GM21717 (cell line): ENCODE data around the gene CTXND1.

Source experiments
- ATAC-seq: cut with Tn5 transposase; IDR thresholded peaks from one replicate; pipeline ENCODE4 v1.9.1; 2021; ENCODE audit warnings: mild to moderate bottlenecking, moderate library complexity; ENCODE audit not compliant: unreplicated experiment

CTXND1 gene

GRCh38 chr15:80183886-80184285, 68.1 kb downstream of the CTXND1 start:
- no peak for ATAC-seq

- no peak for ATAC-seq
Measured at GRCh38 chr15:80183306-80183705, 68.7 kb downstream of the CTXND1 start.

GRCh38 chr15:80182611-80183261, 69.3 kb downstream of the CTXND1 start:
- ATAC-seq = no peak

- no peak for ATAC-seq
Measured at GRCh38 chr15:80180986-80181385, 71.0 kb downstream of the CTXND1 start.

GRCh38 chr15:80180468-80180867, 71.5 kb downstream of the CTXND1 start:
- ATAC-seq = no peak

- no peak for ATAC-seq
Measured at GRCh38 chr15:80179935-80180334, 72.1 kb downstream of the CTXND1 start.

GRCh38 chr15:80179025-80179759, 72.8 kb downstream of the CTXND1 start:
- ATAC-seq = no peak

- no peak for ATAC-seq
Measured at GRCh38 chr15:80177156-80177555, 74.9 kb downstream of the CTXND1 start.

GRCh38 chr15:80176443-80176842, 75.6 kb downstream of the CTXND1 start:
- no peak for ATAC-seq

- ATAC-seq = no peak
Measured at GRCh38 chr15:80175436-80175835, 76.6 kb downstream of the CTXND1 start.

- ATAC-seq = no peak
Measured at GRCh38 chr15:80174017-80174746, 77.8 kb downstream of the CTXND1 start.

- ATAC-seq = no peak
Measured at GRCh38 chr15:80173022-80173759, 78.8 kb downstream of the CTXND1 start.

- ATAC-seq = no peak
Measured at GRCh38 chr15:80172401-80172800, 79.6 kb downstream of the CTXND1 start.

- no peak for ATAC-seq
Measured at GRCh38 chr15:80171787-80172186, 80.2 kb downstream of the CTXND1 start.

- ATAC-seq = no peak
Measured at GRCh38 chr15:80170596-80170995, 81.4 kb downstream of the CTXND1 start.

GRCh38 chr15:80169768-80170357, 82.2 kb downstream of the CTXND1 start:
- ATAC-seq = no peak

GRCh38 chr15:80168421-80168820, 83.6 kb downstream of the CTXND1 start:
- ATAC-seq = no peak

GRCh38 chr15:80167936-80168335, 84.1 kb downstream of the CTXND1 start:
- ATAC-seq = no peak

GRCh38 chr15:80163897-80164296, 88.1 kb downstream of the CTXND1 start:
- ATAC-seq = no peak

GRCh38 chr15:80163217-80163616, 88.8 kb downstream of the CTXND1 start:
- ATAC-seq = no peak

- ATAC-seq = no peak
Measured at GRCh38 chr15:80162059-80162554, 89.9 kb downstream of the CTXND1 start.
